Smooth muscle cell (in vitro differentiated cells): ENCODE data around the gene SHC3. TPM values are rescaled to one million over a fixed set of nuclear protein-coding genes. Genes with fewer than 3 reads are reported as not detected.

ENCODE experiments used
- DNase-seq: peaks from one replicate; lab custom pipeline; 2025; ENCODE audit not compliant: unreplicated experiment; lab: John Stamatoyannopoulos, UW
- H2AFZ ChIP-seq: fragments of 200-600 bp; sonication (generic); 2 replicates; pipeline ENCODE4 v1.6.0; 2016; ENCODE audit warnings: antibody characterized with exemption, low read depth, mild to moderate bottlenecking
- H3F3A ChIP-seq: fragments of 200-600 bp; sonication (generic); 2 replicates; pipeline ENCODE4 v1.6.0; 2017; ENCODE audit warnings: antibody characterized with exemption, low read depth
- H3K27ac ChIP-seq: fragments of 200-600 bp; sonication (generic); 2 replicates; pipeline ENCODE4 v1.5.1; 2016; ENCODE audit warnings: low read depth, mild to moderate bottlenecking
- H3K27me3 ChIP-seq: fragments of 200-600 bp; sonication (generic); 2 replicates; pipeline ENCODE4 v1.6.1; 2016; ENCODE audit warnings: low read depth, mild to moderate bottlenecking
- H3K36me3 ChIP-seq: fragments of 200-600 bp; sonication (generic); 2 replicates; pipeline ENCODE4 v1.5.1; 2016; ENCODE audit warnings: low read depth
- H3K4me1 ChIP-seq: fragments of 200-600 bp; sonication (generic); 2 replicates; pipeline ENCODE4 v1.5.1; 2016; ENCODE audit warnings: low read depth
- H3K4me2 ChIP-seq: fragments of 200-600 bp; sonication (generic); 2 replicates; pipeline ENCODE4 v1.6.0; 2016; ENCODE audit warnings: mild to moderate bottlenecking
- H3K4me3 ChIP-seq: fragments of 200-600 bp; sonication (generic); 2 replicates; pipeline ENCODE4 v1.5.1; 2016; ENCODE audit warnings: mild to moderate bottlenecking
- H3K79me2 ChIP-seq: fragments of 200-600 bp; sonication (generic); 2 replicates; pipeline ENCODE4 v1.6.0; 2016; ENCODE audit warnings: low read depth, mild to moderate bottlenecking
- H3K9ac ChIP-seq: fragments of 200-600 bp; sonication (generic); 2 replicates; pipeline ENCODE4 v1.6.0; 2016; ENCODE audit warnings: low read depth
- H3K9me3 ChIP-seq: fragments of 200-600 bp; sonication (generic); replicated peaks from 2 replicates; pipeline ENCODE4 v1.5.1; 2016; ENCODE audit warnings: low read depth
- H4K20me1 ChIP-seq: fragments of 200-600 bp; sonication (generic); 2 replicates; pipeline ENCODE4 v1.6.0; 2016; ENCODE audit warnings: low read depth
- CTCF ChIP-seq: fragments of 200-600 bp; sonication (generic); IDR thresholded peaks from 2 replicates; pipeline ENCODE4 v1.5.1; 2017; ENCODE audit warnings: borderline replicate concordance, mild to moderate bottlenecking, antibody characterized with exemption; ENCODE audit not compliant: insufficient read depth, poor library complexity, severe bottlenecking
- WGBS: methylation state at CpG from one replicate; pipeline ENCODE4 v1.1.7; 2016; ENCODE audit warnings: low lambda C conversion rate; 5-methylcytosine and 5-hydroxymethylcytosine counted together
- polyA plus RNA-seq: library from polyadenylated mRNA; unstranded; fragments of >200 nt; fragmentation: Nextera tagmentation; extraction: Ambion mirVana; gene quantifications from 2 replicates; pipeline ENCODE4 v1.2.1, GENCODE V29; 2016
- total RNA-seq: library from RNA; depleted of rRNA; stranded (reverse); fragments of >200 nt; gene quantifications from 2 replicates; pipeline ENCODE4 v1.2.3, GENCODE V29; 2014

Gene SHC3
- total and polyA plus RNA-seq, 2 experiments from 2014 or later, result 0.38 to 0.67 TPM

DNA sequence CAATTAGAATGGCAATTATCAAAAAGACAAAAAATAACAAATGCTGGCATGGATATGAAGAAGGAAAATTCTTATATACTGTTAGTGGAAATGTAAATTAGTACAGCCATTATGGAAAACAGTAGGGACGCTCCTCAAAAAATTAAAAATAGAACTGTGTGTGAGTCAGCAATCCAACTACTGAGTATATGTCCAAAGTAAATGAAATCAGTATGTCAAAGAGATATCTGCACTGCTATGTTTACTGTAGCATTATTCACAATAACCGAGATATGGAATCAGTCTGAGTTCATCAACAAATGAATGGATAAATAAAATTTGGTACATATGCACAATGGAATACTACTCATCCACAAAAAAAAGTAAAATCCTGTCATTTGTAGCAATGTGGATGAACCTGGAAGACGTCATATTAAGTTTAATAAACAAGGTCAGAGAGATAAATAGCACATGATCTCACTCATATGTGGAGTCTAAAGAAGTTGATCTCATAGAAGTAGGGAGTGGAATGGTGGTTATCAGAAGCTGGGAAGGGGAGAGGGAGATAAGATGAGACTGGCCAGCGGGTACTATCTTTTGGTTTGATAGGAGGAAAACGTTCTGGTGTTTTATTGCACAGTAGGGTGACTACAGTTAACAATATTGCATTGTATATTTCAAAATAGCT lies 16.6 kb upstream of the SHC3 start:
- 44% methylated on average over 5 of the region's 5 CpGs for WGBS
- no peaks in the 10 kb centered on the region for H3K79me2 ChIP-seq
- peaks cover 4% of the 10 kb centered on the region for H3K9me3 ChIP-seq
- no peak overlapping the region for H2AFZ ChIP-seq
- H3K4me3 ChIP-seq, result no peak overlapping the region
- no peaks in the 10 kb centered on the region for H4K20me1 ChIP-seq
- H3K4me1 ChIP-seq, result no peaks in the 10 kb centered on the region
- H3F3A ChIP-seq, result no peaks in the 10 kb centered on the region
- no peak overlapping the region for H3K4me2 ChIP-seq
- no peaks in the 10 kb centered on the region for H3K36me3 ChIP-seq
- H3K27ac ChIP-seq, result no peak overlapping the region
- no peak for DNase-seq
- H3K9ac ChIP-seq, result no peak overlapping the region
- H3K27me3 ChIP-seq, result no peaks in the 10 kb centered on the region
- no peak for TF ChIP-seq CTCF

DNA sequence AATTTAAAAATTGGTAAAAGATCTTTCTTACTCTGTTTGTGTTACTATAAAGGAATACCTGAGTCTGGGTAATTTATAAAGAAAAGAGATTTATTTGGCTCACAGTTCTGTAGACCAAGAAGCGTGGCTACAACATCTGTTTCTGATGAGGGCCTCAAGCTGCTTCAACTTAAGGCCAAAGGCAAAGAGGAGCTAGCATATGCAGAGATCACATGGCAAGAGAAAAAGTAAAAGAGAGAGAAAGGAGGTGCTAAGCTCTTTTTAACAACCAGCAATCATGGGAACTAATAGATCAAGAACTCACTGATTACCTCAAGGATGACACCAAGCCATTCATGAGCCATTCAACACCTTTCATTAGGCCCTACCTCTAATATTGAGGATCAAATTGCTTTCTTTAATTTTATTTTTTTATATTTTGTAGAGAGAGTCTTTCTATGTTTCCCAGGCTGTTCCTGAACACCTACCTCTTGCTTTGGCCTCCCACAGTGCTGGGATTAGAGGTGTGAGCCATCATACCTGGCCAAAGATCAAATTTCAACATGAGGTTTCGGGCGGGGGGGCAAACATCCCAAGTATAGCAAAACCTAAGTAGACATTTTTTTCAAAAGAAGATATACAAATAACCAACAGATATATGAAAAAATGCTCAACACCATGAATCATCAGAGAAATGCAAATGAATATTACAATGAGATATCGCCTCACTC lies 16.0 kb upstream of the SHC3 start:
- Histone ChIP-seq H3K4me1 (no peaks in the 10 kb centered on the region), H3K27ac (no peak overlapping the region), H3K9ac (no peak overlapping the region), H3K36me3 (no peaks in the 10 kb centered on the region), H3K4me3 (no peak overlapping the region), H3F3A (no peaks in the 10 kb centered on the region), H3K79me2 (no peaks in the 10 kb centered on the region), H3K9me3 (peaks cover 4% of the 10 kb centered on the region), H3K4me2 (no peak overlapping the region), H3K27me3 (no peaks in the 10 kb centered on the region), H4K20me1 (no peaks in the 10 kb centered on the region), H2AFZ (no peak overlapping the region)
- TF ChIP-seq CTCF, result no peak
- no peak for DNase-seq
- 75% methylated on average over 4 of the region's 4 CpGs for WGBS

- H3K36me3 ChIP-seq, result no peaks in the 10 kb centered on the region
- no peak overlapping the region for H3K9ac ChIP-seq
- no peak for TF ChIP-seq CTCF
- H3K4me3 ChIP-seq, result no peak overlapping the region
- no peaks in the 10 kb centered on the region for H3K79me2 ChIP-seq
- no peak overlapping the region for H3K27ac ChIP-seq
- H3K4me2 ChIP-seq, result no peak overlapping the region
- H3F3A ChIP-seq, result no peaks in the 10 kb centered on the region
- H4K20me1 ChIP-seq, result no peaks in the 10 kb centered on the region
- no peaks in the 10 kb centered on the region for H3K27me3 ChIP-seq
- H3K4me1 ChIP-seq, result no peaks in the 10 kb centered on the region
- no peaks in the 10 kb centered on the region for H3K9me3 ChIP-seq
- H2AFZ ChIP-seq, result no peak overlapping the region
- no peak for DNase-seq
Observed at GRCh38 chr9:89191004-89191403, 12.4 kb upstream of the SHC3 start.

DNA sequence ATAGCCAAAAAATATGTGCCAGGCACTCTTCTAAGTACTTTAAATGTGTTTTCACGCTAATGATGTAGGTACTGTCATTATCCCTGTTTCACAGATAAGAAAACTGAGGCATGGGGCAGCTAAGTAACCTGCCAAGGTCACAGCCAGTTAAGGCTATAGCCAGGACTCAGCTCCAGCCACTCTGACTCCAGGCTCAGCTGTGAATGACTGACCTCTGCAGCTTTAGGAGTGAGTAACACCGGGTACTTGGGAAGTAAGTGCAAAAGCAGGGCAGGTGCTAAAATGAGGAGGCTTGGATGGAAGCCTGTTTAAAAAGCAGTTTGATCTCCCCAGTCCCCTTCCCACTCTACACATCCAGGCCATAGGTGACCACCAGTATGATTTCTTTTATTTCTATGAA lies 10.6 kb upstream of the SHC3 start:
- H3K36me3 ChIP-seq, result no peaks in the 10 kb centered on the region
- H3K79me2 ChIP-seq, result no peaks in the 10 kb centered on the region
- no peak overlapping the region for H3K9ac ChIP-seq
- H3F3A ChIP-seq, result no peaks in the 10 kb centered on the region
- H3K27me3 ChIP-seq, result no peaks in the 10 kb centered on the region
- no peaks in the 10 kb centered on the region for H3K4me1 ChIP-seq
- no peak overlapping the region for H3K4me3 ChIP-seq
- no peak overlapping the region for H3K27ac ChIP-seq
- DNase-seq, result no peak
- H4K20me1 ChIP-seq, result no peaks in the 10 kb centered on the region
- H2AFZ ChIP-seq, result no peak overlapping the region
- no peak overlapping the region for H3K4me2 ChIP-seq
- H3K9me3 ChIP-seq, result no peaks in the 10 kb centered on the region
- WGBS, result 68% methylated on average over 2 of the region's 2 CpGs
- TF ChIP-seq CTCF, result no peak
